ENCODE data around the gene TRUB1.

The TRUB1 gene

GRCh38 chr10:114943000-114943399, 5.0 kb downstream of the TRUB1 start:
- peaks cover 3% of the 10 kb centered on the region for H3K4me1 ChIP-seq (ENCODE audit: control insufficient read depth, insufficient read depth, low read depth, low read length)
- DNase-seq = no peak
- H4K91ac ChIP-seq (ENCODE audit: low read length) = no peak overlapping the region
- no peak overlapping the region for H3K4me3 ChIP-seq (ENCODE audit: insufficient read depth in 1 of 2, low read depth in 1 of 2, low read length in 2 of 2)
- H3K27me3 ChIP-seq (ENCODE audit: control insufficient read depth in 1 of 2, insufficient read depth in 1 of 2, low read length in 2 of 2) = no peaks in the 10 kb centered on the region
- H2BK120ac ChIP-seq (ENCODE audit: low read depth, low read length) = no peak overlapping the region
- no peak overlapping the region for H3K18ac ChIP-seq (ENCODE audit: low read depth in 1 of 2, low read length in 2 of 2)
- H2BK12ac ChIP-seq (ENCODE audit: low read length in 2 of 2) = no peak overlapping the region
- H3K14ac ChIP-seq (ENCODE audit: low read length in 2 of 2) = no peak overlapping the region
- no peak overlapping the region for H3K4ac ChIP-seq (ENCODE audit: low read depth in 1 of 2, low read length in 2 of 2)
- H3K23ac ChIP-seq (ENCODE audit: low read length in 2 of 2) = no peak overlapping the region
- peaks cover 17 to 53% of the 10 kb centered on the region in 2 experiments for H3K36me3 ChIP-seq (ENCODE audit: control insufficient read depth in 1 of 2, insufficient read depth in 2 of 2, low read depth in 1 of 2, low read length in 2 of 2)
- H3K4me2 ChIP-seq (ENCODE audit: low read length, poor library complexity, severe bottlenecking) = no peak overlapping the region
- H3K79me1 ChIP-seq (replicated peaks; ENCODE audit: low read length, poor library complexity, severe bottlenecking) = peaks cover 21% of the 10 kb centered on the region
- H3K9me3 ChIP-seq (ENCODE audit: control insufficient read depth, low read length) = no peaks in the 10 kb centered on the region
- H2BK5ac ChIP-seq (ENCODE audit: low read depth, low read length, poor library complexity, severe bottlenecking) = no peak overlapping the region
- no peak overlapping the region for H3K9ac ChIP-seq (ENCODE audit: low read length)
- H2AFZ ChIP-seq (ENCODE audit: low read depth, low read length) = no peak overlapping the region
- H2AK5ac ChIP-seq (ENCODE audit: low read length, severe bottlenecking) = no peak overlapping the region
- H3K27ac ChIP-seq (ENCODE audit: low read length, poor library complexity, severe bottlenecking) = no peak overlapping the region
- WGBS = 93% methylated on average over 5 of the region's 5 CpGs
- H4K8ac ChIP-seq (ENCODE audit: low read length) = no peak overlapping the region
- H2BK15ac ChIP-seq (ENCODE audit: low read depth, poor library complexity, severe bottlenecking) = no peak overlapping the region

- WGBS = 100% methylated on average over 1 of the region's 4 CpGs
- Histone ChIP-seq H3K14ac (ENCODE audit: low read length in 2 of 2) (no peak overlapping the region), H2BK12ac (ENCODE audit: low read length in 2 of 2) (no peak overlapping the region), H3K9me3 (ENCODE audit: control insufficient read depth, low read length) (no peaks in the 10 kb centered on the region), H2AK5ac (ENCODE audit: low read length, severe bottlenecking) (no peak overlapping the region), H3K4me3 (ENCODE audit: insufficient read depth in 1 of 2, low read depth in 1 of 2, low read length in 2 of 2) (no peak overlapping the region), H3K36me3 (ENCODE audit: control insufficient read depth in 1 of 2, insufficient read depth in 2 of 2, low read depth in 1 of 2, low read length in 2 of 2) (peaks cover 3 to 38% of the 10 kb centered on the region in 2 experiments), H3K23ac (ENCODE audit: low read length in 2 of 2) (no peak overlapping the region), H2BK5ac (ENCODE audit: low read depth, low read length, poor library complexity, severe bottlenecking) (no peak overlapping the region), H3K4me2 (ENCODE audit: low read length, poor library complexity, severe bottlenecking) (no peak overlapping the region), H4K8ac (ENCODE audit: low read length) (no peak overlapping the region), H3K18ac (ENCODE audit: low read depth in 1 of 2, low read length in 2 of 2) (no peak overlapping the region), H2BK15ac (ENCODE audit: low read depth, poor library complexity, severe bottlenecking) (no peak overlapping the region), H2BK120ac (ENCODE audit: low read depth, low read length) (no peak overlapping the region), H3K4ac (ENCODE audit: low read depth in 1 of 2, low read length in 2 of 2) (no peak overlapping the region), H3K27ac (ENCODE audit: low read length, poor library complexity, severe bottlenecking) (no peak overlapping the region), H3K27me3 (ENCODE audit: control insufficient read depth in 1 of 2, insufficient read depth in 1 of 2, low read length in 2 of 2) (no peaks in the 10 kb centered on the region), H4K91ac (ENCODE audit: low read length) (no peak overlapping the region), H3K4me1 (ENCODE audit: control insufficient read depth, insufficient read depth, low read depth, low read length) (peaks cover 3% of the 10 kb centered on the region), H2AFZ (ENCODE audit: low read depth, low read length) (no peak overlapping the region), H3K79me1 (replicated peaks; ENCODE audit: low read length, poor library complexity, severe bottlenecking) (peaks cover 17% of the 10 kb centered on the region), H3K9ac (ENCODE audit: low read length) (no peak overlapping the region)
- DNase-seq = no peak
Measured at GRCh38 chr10:114953047-114953446, 15.1 kb downstream of the TRUB1 start.

- peak overlapping the region; percentile 4 for H3K9ac ChIP-seq (ENCODE audit: low read length)
- H4K8ac ChIP-seq (ENCODE audit: low read length) = no peak overlapping the region
- no peaks in the 10 kb centered on the region for H3K27me3 ChIP-seq (ENCODE audit: control insufficient read depth in 1 of 2, insufficient read depth in 1 of 2, low read length in 2 of 2)
- H3K4me2 ChIP-seq (ENCODE audit: low read length, poor library complexity, severe bottlenecking) = no peak overlapping the region
- no peak overlapping the region for H2AK5ac ChIP-seq (ENCODE audit: low read length, severe bottlenecking)
- no peak overlapping the region for H3K4ac ChIP-seq (ENCODE audit: low read depth in 1 of 2, low read length in 2 of 2)
- H3K27ac ChIP-seq (ENCODE audit: low read length, poor library complexity, severe bottlenecking) = no peak overlapping the region
- H3K79me1 ChIP-seq (replicated peaks; ENCODE audit: low read length, poor library complexity, severe bottlenecking) = peaks cover 15% of the 10 kb centered on the region
- H2BK15ac ChIP-seq (ENCODE audit: low read depth, poor library complexity, severe bottlenecking) = no peak overlapping the region
- H3K36me3 ChIP-seq (ENCODE audit: control insufficient read depth in 1 of 2, insufficient read depth in 2 of 2, low read depth in 1 of 2, low read length in 2 of 2) = peaks cover 3 to 43% of the 10 kb centered on the region in 2 experiments
- H3K9me3 ChIP-seq (ENCODE audit: control insufficient read depth, low read length) = no peaks in the 10 kb centered on the region
- H3K18ac ChIP-seq (ENCODE audit: low read depth in 1 of 2, low read length in 2 of 2) = no peak overlapping the region
- H2BK5ac ChIP-seq (ENCODE audit: low read depth, low read length, poor library complexity, severe bottlenecking) = no peak overlapping the region
- no peak overlapping the region for H3K4me3 ChIP-seq (ENCODE audit: insufficient read depth in 1 of 2, low read depth in 1 of 2, low read length in 2 of 2)
- no peak overlapping the region for H3K23ac ChIP-seq (ENCODE audit: low read length in 2 of 2)
- no peak overlapping the region for H2BK120ac ChIP-seq (ENCODE audit: low read depth, low read length)
- H2BK12ac ChIP-seq (ENCODE audit: low read length in 2 of 2) = no peak overlapping the region
- DNase-seq = no peak
- H3K4me1 ChIP-seq (ENCODE audit: control insufficient read depth, insufficient read depth, low read depth, low read length) = peaks cover 3% of the 10 kb centered on the region
- H2AFZ ChIP-seq (ENCODE audit: low read depth, low read length) = no peak overlapping the region
- 97% methylated on average over 3 of the region's 4 CpGs for WGBS
- H3K14ac ChIP-seq (ENCODE audit: low read length in 2 of 2) = no peak overlapping the region
- no peak overlapping the region for H4K91ac ChIP-seq (ENCODE audit: low read length)
Measured at GRCh38 chr10:114955984-114956383, 18.0 kb downstream of the TRUB1 start.

- Histone ChIP-seq H2BK12ac (ENCODE audit: low read length in 2 of 2) (no peak overlapping the region), H3K4me3 (ENCODE audit: insufficient read depth in 1 of 2, low read depth in 1 of 2, low read length in 2 of 2) (no peak overlapping the region), H4K8ac (ENCODE audit: low read length) (no peak overlapping the region), H3K27ac (ENCODE audit: low read length, poor library complexity, severe bottlenecking) (no peak overlapping the region), H3K23ac (ENCODE audit: low read length in 2 of 2) (no peak overlapping the region), H2BK5ac (ENCODE audit: low read depth, low read length, poor library complexity, severe bottlenecking) (no peak overlapping the region), H3K27me3 (ENCODE audit: control insufficient read depth in 1 of 2, insufficient read depth in 1 of 2, low read length in 2 of 2) (no peaks in the 10 kb centered on the region), H3K4me2 (ENCODE audit: low read length, poor library complexity, severe bottlenecking) (no peak overlapping the region), H3K14ac (ENCODE audit: low read length in 2 of 2) (no peak overlapping the region), H2AK5ac (ENCODE audit: low read length, severe bottlenecking) (no peak overlapping the region), H3K36me3 (ENCODE audit: control insufficient read depth in 1 of 2, insufficient read depth in 2 of 2, low read depth in 1 of 2, low read length in 2 of 2) (peaks cover 3 to 44% of the 10 kb centered on the region in 2 experiments), H3K79me1 (replicated peaks; ENCODE audit: low read length, poor library complexity, severe bottlenecking) (peaks cover 17% of the 10 kb centered on the region), H3K4me1 (ENCODE audit: control insufficient read depth, insufficient read depth, low read depth, low read length) (peaks cover 3% of the 10 kb centered on the region), H3K4ac (ENCODE audit: low read depth in 1 of 2, low read length in 2 of 2) (peak overlapping the region in 1 of 2 experiments; percentile 41), H2BK120ac (ENCODE audit: low read depth, low read length) (no peak overlapping the region), H4K91ac (ENCODE audit: low read length) (no peak overlapping the region), H2AFZ (ENCODE audit: low read depth, low read length) (no peak overlapping the region), H3K9me3 (ENCODE audit: control insufficient read depth, low read length) (no peaks in the 10 kb centered on the region), H3K9ac (ENCODE audit: low read length) (peak overlapping the region; percentile 4), H2BK15ac (ENCODE audit: low read depth, poor library complexity, severe bottlenecking) (no peak overlapping the region), H3K18ac (ENCODE audit: low read depth in 1 of 2, low read length in 2 of 2) (no peak overlapping the region)
- 95% methylated on average over 2 of the region's 2 CpGs for WGBS
- DNase-seq = no peak
Measured at GRCh38 chr10:114956466-114956865, 18.5 kb downstream of the TRUB1 start.

Measured in mesenchymal stem cell (in vitro differentiated cells and primary cell).